Erythroblast (primary cell): Measurements from ENCODE around the gene ERC2.

Experiments used
- GATA1 ChIP-seq: IDR thresholded peaks from 2 replicates; pipeline ENCODE4 v1.6.1; 2011; ENCODE audit warnings: low read depth, mild to moderate bottlenecking, control low read depth, low read length, moderate library complexity
- POLR2A ChIP-seq: IDR thresholded peaks from 2 replicates; pipeline ENCODE4 v1.6.1; 2011; ENCODE audit warnings: mild to moderate bottlenecking, low read length

DNA sequence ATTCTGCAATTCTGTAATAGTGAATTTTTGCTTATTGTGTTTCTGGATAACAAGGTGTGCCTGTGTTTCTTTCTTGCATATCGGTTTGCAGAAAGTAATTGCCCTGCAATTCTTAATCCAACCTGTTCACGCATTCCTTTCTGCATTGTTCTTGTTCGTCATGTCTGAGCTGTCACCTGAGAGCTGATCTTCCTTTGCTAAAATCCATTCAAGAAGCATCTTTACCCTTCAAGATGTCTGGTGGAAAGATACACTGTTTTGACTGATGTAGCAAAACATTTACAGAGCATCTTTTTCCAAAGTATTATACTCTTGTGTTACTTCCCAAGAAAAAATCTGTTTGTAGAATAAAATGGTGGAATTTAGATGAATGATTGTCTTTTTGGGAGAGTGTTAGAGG, 822.1 kb downstream of the ERC2 start:
- no peak for TF ChIP-seq POLR2A
- no peak for TF ChIP-seq GATA1
